ENCODE results near the gene ODF2L.
A peak's percentile ranks its signal among the peaks of the same experiment; 100 is the strongest.

ODF2L gene

DNA sequence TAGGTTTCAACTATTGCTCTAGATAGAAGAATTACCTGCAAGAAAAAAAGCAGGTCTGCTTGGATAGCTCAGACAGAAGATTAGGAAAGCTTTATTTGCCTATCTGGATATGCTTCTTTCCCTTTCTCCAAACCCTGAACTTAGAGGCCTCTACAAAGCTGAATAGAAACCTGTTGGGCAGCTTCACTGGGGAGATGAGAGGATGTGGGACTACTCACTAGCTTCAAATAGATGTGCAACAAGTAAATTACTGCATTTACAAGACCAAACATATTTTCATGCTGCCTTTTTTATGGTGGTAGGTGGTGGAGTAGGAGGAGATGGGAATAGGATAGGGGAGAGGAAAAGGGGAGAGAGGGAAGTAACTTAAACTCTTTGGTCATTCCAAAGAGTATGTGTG, 34.3 kb upstream of the ODF2L start:
- DNase-seq, result no peak
- no peaks in the 10 kb centered on the region for H3K27me3 ChIP-seq (ENCODE audit: control insufficient read depth in 1 of 2, insufficient read depth in 1 of 2, low read length in 2 of 2)
- H2BK15ac ChIP-seq (ENCODE audit: low read depth, poor library complexity, severe bottlenecking), result no peak overlapping the region
- peak overlapping the region; percentile 23 to 80 for H3K18ac ChIP-seq (ENCODE audit: low read depth in 1 of 2, low read length in 2 of 2)
- no peak overlapping the region for H3K14ac ChIP-seq (ENCODE audit: low read length in 2 of 2)
- H2BK120ac ChIP-seq (ENCODE audit: low read depth, low read length), result peak overlapping the region; percentile 39
- no peaks in the 10 kb centered on the region for H3K9me3 ChIP-seq (ENCODE audit: control insufficient read depth, low read length)
- no peak overlapping the region for H4K91ac ChIP-seq (ENCODE audit: low read length)
- no peak overlapping the region for H3K23ac ChIP-seq (ENCODE audit: low read length in 2 of 2)
- H3K4me3 ChIP-seq (ENCODE audit: insufficient read depth in 1 of 2, low read depth in 1 of 2, low read length in 2 of 2), result no peak overlapping the region
- H3K9ac ChIP-seq (ENCODE audit: low read length), result peak overlapping the region; percentile 85
- H3K27ac ChIP-seq (ENCODE audit: low read length, poor library complexity, severe bottlenecking), result peak overlapping the region; percentile 75
- peak overlapping the region in 1 of 2 experiments; percentile 22 for H3K4ac ChIP-seq (ENCODE audit: low read depth in 1 of 2, low read length in 2 of 2)
- H2BK12ac ChIP-seq (ENCODE audit: low read length in 2 of 2), result peak overlapping the region in 1 of 2 experiments; percentile 12
- no peaks in the 10 kb centered on the region for H3K4me1 ChIP-seq (ENCODE audit: control insufficient read depth, insufficient read depth, low read depth, low read length)
- H2AFZ ChIP-seq (ENCODE audit: low read depth, low read length), result no peak overlapping the region
- peaks cover 0 to 14% of the 10 kb centered on the region in 2 experiments for H3K36me3 ChIP-seq (ENCODE audit: control insufficient read depth in 1 of 2, insufficient read depth in 2 of 2, low read depth in 1 of 2, low read length in 2 of 2)
- peak overlapping the region; percentile 57 for H4K8ac ChIP-seq (ENCODE audit: low read length)
- no peaks in the 10 kb centered on the region for H3K79me1 ChIP-seq (replicated peaks; ENCODE audit: low read length, poor library complexity, severe bottlenecking)
- no peak overlapping the region for H3K4me2 ChIP-seq (ENCODE audit: low read length, poor library complexity, severe bottlenecking)
- no peak overlapping the region for H2BK5ac ChIP-seq (ENCODE audit: low read depth, low read length, poor library complexity, severe bottlenecking)
- no peak overlapping the region for H2AK5ac ChIP-seq (ENCODE audit: low read length, severe bottlenecking)

- no peak overlapping the region for H2BK15ac ChIP-seq (ENCODE audit: low read depth, poor library complexity, severe bottlenecking)
- H3K14ac ChIP-seq (ENCODE audit: low read length in 2 of 2), result no peak overlapping the region
- H4K91ac ChIP-seq (ENCODE audit: low read length), result no peak overlapping the region
- H3K9me3 ChIP-seq (ENCODE audit: control insufficient read depth, low read length), result no peaks in the 10 kb centered on the region
- no peak overlapping the region for H4K8ac ChIP-seq (ENCODE audit: low read length)
- H2BK5ac ChIP-seq (ENCODE audit: low read depth, low read length, poor library complexity, severe bottlenecking), result no peak overlapping the region
- H3K4ac ChIP-seq (ENCODE audit: low read depth in 1 of 2, low read length in 2 of 2), result no peak overlapping the region
- H2AFZ ChIP-seq (ENCODE audit: low read depth, low read length), result no peak overlapping the region
- no peaks in the 10 kb centered on the region for H3K27me3 ChIP-seq (ENCODE audit: control insufficient read depth in 1 of 2, insufficient read depth in 1 of 2, low read length in 2 of 2)
- WGBS, result 4% methylated on average over 3 of the region's 3 CpGs
- no peaks in the 10 kb centered on the region for H3K4me1 ChIP-seq (ENCODE audit: control insufficient read depth, insufficient read depth, low read depth, low read length)
- peak; percentile 96 for DNase-seq
- no peak overlapping the region for H2BK12ac ChIP-seq (ENCODE audit: low read length in 2 of 2)
- peaks cover 0 to 9% of the 10 kb centered on the region in 2 experiments for H3K36me3 ChIP-seq (ENCODE audit: control insufficient read depth in 1 of 2, insufficient read depth in 2 of 2, low read depth in 1 of 2, low read length in 2 of 2)
- H3K79me1 ChIP-seq (replicated peaks; ENCODE audit: low read length, poor library complexity, severe bottlenecking), result no peaks in the 10 kb centered on the region
- no peak overlapping the region for H3K4me2 ChIP-seq (ENCODE audit: low read length, poor library complexity, severe bottlenecking)
- H2AK5ac ChIP-seq (ENCODE audit: low read length, severe bottlenecking), result no peak overlapping the region
- H3K9ac ChIP-seq (ENCODE audit: low read length), result peak overlapping the region; percentile 85
- H3K27ac ChIP-seq (ENCODE audit: low read length, poor library complexity, severe bottlenecking), result peak overlapping the region; percentile 75
- H2BK120ac ChIP-seq (ENCODE audit: low read depth, low read length), result no peak overlapping the region
- no peak overlapping the region for H3K4me3 ChIP-seq (ENCODE audit: insufficient read depth in 1 of 2, low read depth in 1 of 2, low read length in 2 of 2)
- H3K23ac ChIP-seq (ENCODE audit: low read length in 2 of 2), result no peak overlapping the region
- H3K18ac ChIP-seq (ENCODE audit: low read depth in 1 of 2, low read length in 2 of 2), result no peak overlapping the region
Observed at GRCh38 chr1:86429835-86430234, 33.7 kb upstream of the ODF2L start.

GRCh38 chr1:86429122-86429725, 33.1 kb upstream of the ODF2L start:
- Histone ChIP-seq H3K23ac (ENCODE audit: low read length in 2 of 2) (no peak overlapping the region), H3K27ac (ENCODE audit: low read length, poor library complexity, severe bottlenecking) (peak overlapping the region; percentile 20), H3K4ac (ENCODE audit: low read depth in 1 of 2, low read length in 2 of 2) (peak overlapping the region; percentile 9 to 40), H2AFZ (ENCODE audit: low read depth, low read length) (no peak overlapping the region), H3K4me1 (ENCODE audit: control insufficient read depth, insufficient read depth, low read depth, low read length) (no peaks in the 10 kb centered on the region), H3K18ac (ENCODE audit: low read depth in 1 of 2, low read length in 2 of 2) (peak overlapping the region; percentile 37 to 67), H4K91ac (ENCODE audit: low read length) (no peak overlapping the region), H2AK5ac (ENCODE audit: low read length, severe bottlenecking) (no peak overlapping the region), H3K14ac (ENCODE audit: low read length in 2 of 2) (no peak overlapping the region), H3K9me3 (ENCODE audit: control insufficient read depth, low read length) (no peaks in the 10 kb centered on the region), H2BK12ac (ENCODE audit: low read length in 2 of 2) (peak overlapping the region in 1 of 2 experiments; percentile 50), H2BK120ac (ENCODE audit: low read depth, low read length) (peak overlapping the region; percentile 11), H2BK5ac (ENCODE audit: low read depth, low read length, poor library complexity, severe bottlenecking) (no peak overlapping the region), H3K4me2 (ENCODE audit: low read length, poor library complexity, severe bottlenecking) (no peak overlapping the region), H3K27me3 (ENCODE audit: control insufficient read depth in 1 of 2, insufficient read depth in 1 of 2, low read length in 2 of 2) (no peaks in the 10 kb centered on the region), H3K9ac (ENCODE audit: low read length) (peak overlapping the region; percentile 85), H3K36me3 (ENCODE audit: control insufficient read depth in 1 of 2, insufficient read depth in 2 of 2, low read depth in 1 of 2, low read length in 2 of 2) (peaks cover 0 to 3% of the 10 kb centered on the region in 2 experiments), H2BK15ac (ENCODE audit: low read depth, poor library complexity, severe bottlenecking) (peak overlapping the region; percentile 20), H3K4me3 (ENCODE audit: insufficient read depth in 1 of 2, low read depth in 1 of 2, low read length in 2 of 2) (no peak overlapping the region), H3K79me1 (replicated peaks; ENCODE audit: low read length, poor library complexity, severe bottlenecking) (no peaks in the 10 kb centered on the region), H4K8ac (ENCODE audit: low read length) (peak overlapping the region; percentile 45)
- peak; percentile 48 for DNase-seq
- whole genome bisulfite sequencing, result 94% methylated on average over 6 of the region's 7 CpGs

- DNase-seq, result no peak
- Histone ChIP-seq H3K18ac (ENCODE audit: low read depth in 1 of 2, low read length in 2 of 2) (peak within 1 kb of the TSS in 1 of 2 experiments; percentile 49), H2BK15ac (ENCODE audit: low read depth, poor library complexity, severe bottlenecking) (no peak within 1 kb of the TSS), H3K23ac (ENCODE audit: low read length in 2 of 2) (no peak within 1 kb of the TSS), H3K27me3 (ENCODE audit: control insufficient read depth in 1 of 2, insufficient read depth in 1 of 2, low read length in 2 of 2) (no peaks in the 10 kb centered on the region), H2AFZ (ENCODE audit: low read depth, low read length) (no peak within 1 kb of the TSS), H2BK12ac (ENCODE audit: low read length in 2 of 2) (no peak within 1 kb of the TSS), H3K79me1 (replicated peaks; ENCODE audit: low read length, poor library complexity, severe bottlenecking) (no peaks in the 10 kb centered on the region), H2BK120ac (ENCODE audit: low read depth, low read length) (no peak within 1 kb of the TSS), H3K9me3 (ENCODE audit: control insufficient read depth, low read length) (no peaks in the 10 kb centered on the region), H2AK5ac (ENCODE audit: low read length, severe bottlenecking) (no peak within 1 kb of the TSS), H3K4me3 (ENCODE audit: insufficient read depth in 1 of 2, low read depth in 1 of 2, low read length in 2 of 2) (peak within 1 kb of the TSS in 1 of 2 experiments; percentile 67), H4K91ac (ENCODE audit: low read length) (no peak within 1 kb of the TSS), H3K4me1 (ENCODE audit: control insufficient read depth, insufficient read depth, low read depth, low read length) (no peaks in the 10 kb centered on the region), H3K9ac (ENCODE audit: low read length) (peak within 1 kb of the TSS; percentile 61), H3K27ac (ENCODE audit: low read length, poor library complexity, severe bottlenecking) (no peak within 1 kb of the TSS), H2BK5ac (ENCODE audit: low read depth, low read length, poor library complexity, severe bottlenecking) (no peak within 1 kb of the TSS), H3K4ac (ENCODE audit: low read depth in 1 of 2, low read length in 2 of 2) (no peak within 1 kb of the TSS), H4K8ac (ENCODE audit: low read length) (no peak within 1 kb of the TSS), H3K36me3 (ENCODE audit: control insufficient read depth in 1 of 2, insufficient read depth in 2 of 2, low read depth in 1 of 2, low read length in 2 of 2) (peaks cover 0 to 3% of the 10 kb centered on the region in 2 experiments), H3K4me2 (ENCODE audit: low read length, poor library complexity, severe bottlenecking) (no peak within 1 kb of the TSS), H3K14ac (ENCODE audit: low read length in 2 of 2) (no peak within 1 kb of the TSS)
Observed at GRCh38 chr1:86423873-86424272, 27.8 kb upstream of the ODF2L start, which contains the start of gene CLCA2. Gene CLCA2 (plus strand): TSS chr1:86424171. CDS start chr1:86424248, 77 bp downstream.

Measured in mesenchymal stem cell (in vitro differentiated cells and primary cell).